PC-9 (cell line): ENCODE data around the gene SPTBN5. TPM values are rescaled to one million over a fixed set of nuclear protein-coding genes. Genes with fewer than 3 reads are reported as not detected.

Experiments
- BruUV-seq: library from RNA; stranded (reverse); fragments of 400-500 nt; replicated peaks from 2 replicates; lab custom pipeline; 2021; lab: Mats Ljungman, UMichigan
- CTCF ChIA-PET: fragments of 300-600 bp; sonication (Branson Sonifier 250); formaldehyde crosslinking; loops from one replicate; lab custom pipeline; 2022; ENCODE audit warnings: antibody characterized with exemption; lab: Charles Lee
- POLR2A ChIA-PET: fragments of 300-600 bp; sonication (Branson Sonifier 250); formaldehyde crosslinking; loops from one replicate; lab custom pipeline; 2022; ENCODE audit warnings: antibody characterized with exemption; ENCODE audit not compliant: unreplicated experiment; lab: Charles Lee
- DNase-seq, 2 experiments: peaks; one replicate each; pipeline versions ENCODE4 v3.0.0 to v3.0.0-alpha.2; 2015 to 2022; ENCODE audit warnings: mixed read lengths in 1 of 2
- H2AFZ ChIP-seq: fragments of 200-600 bp; sonication (generic); 2 replicates; pipeline ENCODE4 v1.8.1; 2017; ENCODE audit warnings: antibody characterized with exemption
- H3F3A ChIP-seq: fragments of 200-600 bp; sonication (generic); 2 replicates; pipeline ENCODE4 v1.8.1; 2017; ENCODE audit warnings: antibody characterized with exemption, mild to moderate bottlenecking, low read depth; ENCODE audit not compliant: insufficient read depth
- H3K27ac ChIP-seq: fragments of 200-600 bp; sonication (generic); 2 replicates; pipeline ENCODE4 v1.6.1; 2016; ENCODE audit warnings: mixed run types
- H3K27me3 ChIP-seq: fragments of 200-600 bp; sonication (generic); 2 replicates; pipeline ENCODE4 v1.6.1; 2016; ENCODE audit warnings: low read depth, mixed run types; ENCODE audit not compliant: insufficient read depth
- H3K36me3 ChIP-seq: fragments of 200-600 bp; sonication (generic); 2 replicates; pipeline ENCODE4 v1.6.1; 2016; ENCODE audit warnings: low read depth, mixed run types
- H3K4me1 ChIP-seq: fragments of 200-600 bp; sonication (generic); replicated peaks from 2 replicates; pipeline ENCODE4 v1.6.1; 2016; ENCODE audit warnings: mixed run types; ENCODE audit not compliant: insufficient read depth
- H3K4me2 ChIP-seq: fragments of 200-600 bp; sonication (generic); 2 replicates; pipeline ENCODE4 v1.6.1; 2017; ENCODE audit warnings: mixed run types
- H3K4me3 ChIP-seq: fragments of 200-600 bp; sonication (generic); 2 replicates; pipeline ENCODE4 v1.6.1; 2016; ENCODE audit warnings: mixed run types
- H3K79me2 ChIP-seq: fragments of 200-600 bp; sonication (generic); 2 replicates; pipeline ENCODE4 v1.6.1; 2017; ENCODE audit warnings: low read depth, mixed run types
- H3K9me2 ChIP-seq: fragments of 200-600 bp; sonication (generic); 2 replicates; pipeline ENCODE4 v1.8.1; 2017; ENCODE audit warnings: mild to moderate bottlenecking; ENCODE audit not compliant: insufficient read depth
- H3K9me3 ChIP-seq: fragments of 200-600 bp; sonication (generic); 2 replicates; pipeline ENCODE4 v1.8.1; 2016; ENCODE audit warnings: low read depth; ENCODE audit not compliant: insufficient read depth
- H4K20me1 ChIP-seq: fragments of 200-600 bp; sonication (generic); 2 replicates; pipeline ENCODE4 v1.8.1; 2017; ENCODE audit not compliant: insufficient read depth
- CTCF ChIP-seq: fragments of 200-600 bp; sonication (generic); conservative IDR thresholded peaks from 2 replicates; pipeline ENCODE4 v1.6.1; 2017; ENCODE audit warnings: mixed run types, antibody characterized with exemption, mild to moderate bottlenecking, moderate library complexity
- EZH2 ChIP-seq: fragments of 200-600 bp; sonication (generic); IDR thresholded peaks from 2 replicates; pipeline ENCODE4 v1.8.0; 2017; ENCODE audit warnings: antibody characterized with exemption, low read depth
- intact Hi-C: fragments of 100-400 bp; cut with micrococcal nuclease; formaldehyde crosslinking; loops from one replicate; pipeline ENCODE4 v1.10.0; 2022; ENCODE audit not compliant: unreplicated experiment
- total RNA-seq: library from RNA; stranded (reverse); gene quantifications from 2 replicates; pipeline ENCODE4 v1.2.3, GENCODE V29; 2021

Gene SPTBN5
- total RNA-seq, 1 experiment from 2014 or later: 2.6 TPM

GRCh38 chr15:41925086-41925608, 31.3 kb upstream of the SPTBN5 start:
- Histone ChIP-seq H3K36me3 (no peaks in the 10 kb centered on the region), H3K4me2 (no peak overlapping the region), H3K9me2 (no peaks in the 10 kb centered on the region), H3K4me3 (no peak overlapping the region), H3K27me3 (no peaks in the 10 kb centered on the region), H3F3A (peaks cover 20% of the 10 kb centered on the region), H4K20me1 (peaks cover 10% of the 10 kb centered on the region), H3K4me1 (peaks cover 30% of the 10 kb centered on the region), H2AFZ (no peak overlapping the region), H3K27ac (no peak overlapping the region), H3K79me2 (no peaks in the 10 kb centered on the region), H3K9me3 (no peaks in the 10 kb centered on the region)
- no peak for TF ChIP-seq CTCF
- no peak for TF ChIP-seq EZH2
- ChIA-PET CTCF (no interaction called here), POLR2A (interaction anchor here (0.7 kb wide), 1 partner anchor 71 kb away, joined by 3 read pairs; no protein-coding TSS in a partner anchor)
- no TSS peak for BruUV-seq
- intact Hi-C loops: no loop called here
- DNase-seq: no peak

- ChIA-PET POLR2A (no interaction called here), CTCF (no interaction called here)
- H3K4me3 ChIP-seq: no peak overlapping the region
- BruUV-seq: no TSS peak
- no peaks in the 10 kb centered on the region for H3K9me3 ChIP-seq
- H3K4me2 ChIP-seq: no peak overlapping the region
- H3F3A ChIP-seq: peaks cover 11% of the 10 kb centered on the region; the same call in 1 of the 2 replicates
- no peaks in the 10 kb centered on the region for H3K36me3 ChIP-seq
- no peak overlapping the region for H2AFZ ChIP-seq
- no peaks in the 10 kb centered on the region for H3K9me2 ChIP-seq
- no peak for TF ChIP-seq CTCF
- no peak for TF ChIP-seq EZH2
- H4K20me1 ChIP-seq: peaks cover 3% of the 10 kb centered on the region; the same call in 1 of the 2 replicates
- no peak for DNase-seq
- peaks cover 14% of the 10 kb centered on the region for H3K4me1 ChIP-seq
- no peaks in the 10 kb centered on the region for H3K27me3 ChIP-seq
- H3K27ac ChIP-seq: no peak overlapping the region
- H3K79me2 ChIP-seq: no peaks in the 10 kb centered on the region
- intact Hi-C loops: no loop called here
Observed at GRCh38 chr15:41923401-41923997, 29.6 kb upstream of the SPTBN5 start.

GRCh38 chr15:41922353-41922752, 28.5 kb upstream of the SPTBN5 start:
- no TSS peak for BruUV-seq
- H3K79me2 ChIP-seq: no peaks in the 10 kb centered on the region
- peaks cover 4% of the 10 kb centered on the region; the same call in 1 of the 2 replicates for H3F3A ChIP-seq
- intact Hi-C loops: no loop called here
- no peak overlapping the region for H3K27ac ChIP-seq
- ChIA-PET CTCF (interaction anchor here (0.8 kb wide), 1 partner anchor 457 kb away, joined by 4 read pairs; no protein-coding TSS in a partner anchor), POLR2A (no interaction called here)
- no peaks in the 10 kb centered on the region for H3K9me3 ChIP-seq
- H4K20me1 ChIP-seq: 0 out of 2 replicates have a peak, but pooled peaks cover 2% of the 10 kb centered on the region
- no peak for DNase-seq
- TF ChIP-seq EZH2 (no peak), CTCF (no peak)
- H3K9me2 ChIP-seq: no peaks in the 10 kb centered on the region
- H3K27me3 ChIP-seq: no peaks in the 10 kb centered on the region
- no peaks in the 10 kb centered on the region for H3K36me3 ChIP-seq
- H3K4me1 ChIP-seq: peaks cover 11% of the 10 kb centered on the region
- H2AFZ ChIP-seq: no peak overlapping the region
- no peak overlapping the region for H3K4me3 ChIP-seq
- H3K4me2 ChIP-seq: no peak overlapping the region
